Cardiac septum (tissue), 1 donor: Measurements from ENCODE around the gene PRPF8. TPM values are rescaled to one million over a fixed set of nuclear protein-coding genes. Genes with fewer than 3 reads are reported as not detected.

Experiments used
- DNase-seq: peaks from one replicate; pipeline ENCODE4 v3.0.0-alpha.2; 2020; ENCODE audit warnings: low spot score
- intact Hi-C: fragments of 100-400 bp; cut with DNase I; formaldehyde crosslinking; loops from one replicate; pipeline ENCODE4 v1.14.0; 2022
- total RNA-seq: library from RNA; stranded (reverse); fragmentation: NEBNext Ultra II Directional; extraction: Animal tissue kit (Norgen Biotek cat#: 25700); gene quantifications from one replicate; pipeline ENCODE4 v1.2.1, GENCODE V29; 2021
- donor health status: DM: no; HTN: no; CAD: no.

The PRPF8 gene
- total RNA-seq, 1 donor from 2014 or later: 162 TPM

DNA sequence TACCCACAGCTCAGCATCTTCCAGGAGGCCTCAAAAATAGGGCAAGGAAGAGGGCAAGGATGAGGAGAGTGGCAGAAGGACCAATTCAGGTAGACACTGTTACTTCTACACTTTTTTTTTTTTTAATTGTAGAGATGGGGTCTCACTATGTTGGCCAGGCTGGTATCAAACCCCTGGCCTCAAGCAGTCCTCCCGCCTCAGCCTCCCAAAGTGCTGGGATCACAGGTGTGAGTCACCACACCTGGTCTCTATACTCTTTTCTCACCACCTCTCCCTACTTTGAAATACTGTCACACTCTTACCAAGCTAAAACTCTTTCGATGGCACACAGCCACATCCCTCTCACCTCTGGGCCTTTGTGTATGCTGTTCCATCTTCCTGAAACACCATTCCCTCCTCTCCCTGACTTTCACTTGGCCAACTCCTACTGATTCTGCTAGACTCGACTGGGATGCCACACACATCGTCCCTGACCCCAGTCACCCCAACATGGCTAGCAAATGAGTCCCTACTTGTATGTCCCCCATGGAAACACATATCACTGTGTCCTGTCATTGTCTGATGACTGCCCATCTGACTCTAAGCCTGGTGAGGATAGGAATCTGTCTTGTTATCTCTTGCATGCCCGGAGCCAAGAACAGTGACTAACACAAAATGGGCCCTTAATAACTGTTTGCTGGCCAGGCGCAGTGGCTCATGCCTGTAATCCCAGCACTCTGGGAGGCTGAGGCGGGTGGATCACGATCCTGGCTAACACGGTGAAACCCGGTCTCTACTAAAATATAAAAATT, 48.8 kb downstream of the PRPF8 start:
- intact Hi-C loops: no loop called here

DNA sequence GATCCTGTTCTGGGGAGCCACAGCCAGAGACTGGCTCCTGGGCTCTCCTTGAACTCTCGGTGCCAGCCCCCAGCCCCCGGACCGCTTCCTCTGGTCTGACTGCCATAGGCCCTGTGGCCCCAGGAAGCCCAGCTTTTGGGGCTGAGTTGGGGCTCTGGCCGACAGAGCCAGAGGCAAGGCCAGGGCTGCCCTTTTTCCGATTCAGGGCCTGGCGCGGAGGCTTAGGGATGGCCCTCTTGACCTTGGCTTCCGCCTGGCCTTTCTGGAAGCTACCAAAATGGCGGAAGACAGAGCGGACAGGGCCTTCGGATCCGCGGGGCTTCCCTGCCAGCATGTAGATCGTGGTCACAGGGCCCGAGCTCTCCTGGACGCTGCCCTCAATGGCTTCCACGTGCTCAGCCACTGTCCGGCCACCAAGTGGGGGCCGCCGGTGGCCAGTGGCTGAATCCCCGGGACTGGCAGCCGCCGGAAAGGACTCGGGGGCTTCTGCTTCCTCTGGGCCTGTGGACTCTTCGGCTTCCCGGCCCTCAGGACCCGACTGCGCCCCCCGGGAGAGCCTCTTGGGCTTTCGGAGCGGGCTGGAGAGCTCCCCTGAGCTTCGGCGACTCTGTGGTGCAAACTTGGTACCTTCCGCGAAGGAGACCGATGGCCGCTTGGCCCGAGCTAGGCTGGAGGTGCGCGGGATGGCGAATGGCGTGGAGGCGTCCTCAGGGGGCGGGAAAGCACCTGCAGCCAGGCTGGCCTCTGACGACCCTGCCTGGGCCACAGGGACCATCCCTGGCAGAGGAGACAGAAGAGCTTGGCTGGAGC, 49.6 kb downstream of the PRPF8 start:
- no peak for DNase-seq
- intact Hi-C loops: no loop called here

More for the DNA sequence above, 48.8 kb downstream of the PRPF8 start:
- DNase-seq: no peak

DNA sequence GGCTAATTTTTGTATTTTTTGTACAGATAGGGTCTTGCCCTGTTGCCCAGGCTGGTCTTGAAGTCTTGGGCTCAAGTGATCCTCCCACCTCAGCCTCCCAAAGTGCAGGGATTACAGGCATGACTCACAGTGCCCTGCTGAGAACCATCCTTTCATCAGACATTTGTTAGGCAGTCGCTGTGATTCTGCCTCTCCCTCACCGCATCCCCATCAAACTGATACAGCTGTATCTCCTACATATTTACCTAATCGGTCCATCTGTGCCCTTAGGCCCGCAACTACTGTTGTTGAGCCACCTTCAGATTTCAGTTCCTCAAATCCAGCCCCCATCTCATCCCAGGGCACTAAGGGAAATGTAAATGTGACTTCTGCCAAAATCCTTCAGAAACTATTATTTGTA, 54.0 kb downstream of the PRPF8 start:
- intact Hi-C loops: loop anchor here (2.0 kb wide), 1 partner anchor 14 kb away; the partner anchor contains the start of gene SCARF1
- no peak for DNase-seq

DNA sequence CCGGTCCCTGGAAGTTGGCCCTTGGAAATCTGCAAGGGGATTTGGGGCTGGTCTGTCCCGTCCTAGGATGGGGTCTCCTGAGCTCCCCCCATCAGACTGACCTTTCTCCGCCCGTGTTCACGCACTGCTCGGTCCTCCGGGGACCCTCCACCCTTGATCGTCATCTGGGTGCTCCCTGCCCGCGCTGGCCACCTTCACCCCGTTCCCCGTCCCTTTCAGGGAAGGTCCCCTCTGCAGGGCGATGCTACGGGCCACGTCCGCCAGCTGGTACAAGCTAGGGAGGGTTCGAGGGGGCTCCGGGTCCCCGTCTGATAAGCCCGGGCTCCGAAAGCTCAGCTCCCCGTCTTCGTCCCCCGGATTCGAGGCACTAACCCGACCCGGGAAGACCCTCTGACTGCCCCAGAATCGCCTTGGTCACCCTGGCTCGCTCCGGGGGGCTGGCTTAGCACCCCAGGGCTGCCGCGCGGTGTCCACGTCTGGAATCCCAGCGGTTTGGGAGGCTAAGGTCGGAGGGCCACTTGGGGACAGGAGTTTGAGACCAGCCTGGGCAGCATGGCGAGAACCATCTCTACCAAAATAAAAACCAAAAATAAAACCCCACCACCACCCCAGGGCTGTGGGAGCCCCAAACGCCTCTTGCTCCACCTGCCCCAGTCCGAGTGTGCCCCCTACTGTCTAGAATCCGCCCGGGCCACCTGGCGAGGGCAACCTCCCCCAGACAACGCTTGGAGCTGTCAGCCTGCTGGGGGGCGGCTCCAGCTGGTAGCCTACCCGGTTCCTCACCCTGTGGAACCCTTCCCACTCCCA, 55.0 kb downstream of the PRPF8 start:
- DNase-seq: peak; percentile 94
- intact Hi-C loops: loop anchor here (1.0 to 2.0 kb wide), 2 partner anchors 15 to 55 kb away; partner anchors contain the start of gene SCARF1

DNA sequence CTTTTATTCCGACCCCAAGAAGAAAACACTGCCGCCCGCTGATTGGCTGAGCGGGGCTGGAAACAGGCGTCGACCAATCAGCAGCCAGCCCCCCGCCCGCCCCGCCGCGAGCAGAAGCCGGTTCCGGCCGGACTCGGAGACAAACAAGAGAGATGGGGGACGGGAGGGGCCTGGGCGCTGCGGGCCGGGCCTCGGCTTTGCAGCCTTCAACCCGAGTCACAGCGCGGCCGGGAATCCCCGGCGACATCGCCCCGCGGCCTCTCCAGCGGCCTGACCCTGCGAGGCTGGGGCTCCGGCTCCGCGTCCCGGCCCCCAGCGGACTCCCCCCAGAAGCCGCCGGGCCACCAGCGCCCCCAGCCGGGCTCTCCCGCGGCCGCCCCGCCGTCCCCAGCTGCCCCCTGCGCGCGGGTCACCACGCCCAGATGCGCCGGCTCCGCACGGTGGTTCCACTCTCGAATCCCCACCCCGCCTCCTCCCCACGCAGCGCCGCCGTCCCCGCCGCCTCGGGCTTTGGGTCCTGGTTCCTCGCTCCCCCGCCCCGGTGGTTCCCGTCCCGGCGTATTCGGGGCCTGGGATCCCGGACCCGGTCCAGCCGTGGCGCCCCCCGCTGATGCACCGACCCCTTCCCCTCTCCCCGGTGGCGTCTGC, 55.7 kb downstream of the PRPF8 start:
- intact Hi-C loops: loop anchor here (1.0 kb wide), 1 partner anchor 55 kb away; no protein-coding TSS in a partner anchor

DNA sequence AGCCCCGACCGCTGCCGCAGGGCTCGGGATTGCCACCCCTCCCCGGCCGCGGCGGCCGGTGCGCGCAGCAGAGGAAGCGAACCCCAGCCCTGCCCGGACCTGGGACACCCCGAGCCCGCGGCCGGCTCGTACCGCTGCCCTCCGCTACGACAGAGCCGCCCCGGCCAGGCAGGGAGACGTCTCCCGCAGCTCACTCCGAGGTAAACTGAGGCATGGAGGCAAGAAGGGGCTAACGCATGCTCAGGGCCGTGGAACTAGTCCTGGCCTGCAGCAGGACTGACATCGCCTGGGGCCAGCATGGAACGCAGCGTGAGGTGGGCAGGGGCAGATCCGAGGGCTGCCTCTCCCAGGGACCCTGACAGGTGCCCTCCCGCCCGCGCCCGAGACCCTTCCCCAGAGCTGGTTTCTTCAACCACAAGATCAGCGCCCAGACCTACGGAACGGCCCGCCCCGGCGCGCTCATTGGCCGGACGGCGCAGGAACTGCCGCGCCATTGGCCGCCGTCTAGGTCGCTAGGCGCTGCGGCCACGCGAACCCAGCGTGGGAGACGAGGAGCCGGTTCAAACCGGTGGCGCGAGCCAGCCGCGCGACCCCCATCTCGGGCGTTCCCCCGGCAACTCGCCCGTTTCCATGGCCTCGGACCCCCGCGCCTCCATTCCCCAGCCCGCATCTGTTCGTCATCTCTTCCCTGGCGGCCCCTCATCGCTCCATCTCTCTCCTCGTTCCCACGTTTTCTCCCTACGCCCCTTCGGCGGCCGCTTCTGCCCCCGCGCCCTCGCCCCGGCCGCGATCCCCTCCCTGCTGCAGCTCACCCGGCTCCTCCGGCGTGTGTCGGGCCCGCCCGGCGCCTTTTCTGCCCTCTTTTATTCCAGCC, 56.4 kb downstream of the PRPF8 start, which contains the start of gene SLC43A2:
SLC43A2 (minus strand) TSS at position 853 of the 874 bp plus-strand sequence. CDS start 960 bp downstream, outside the sequence.
- intact Hi-C loops: no loop called here
- DNase-seq: peak; percentile 94

More for the DNA sequence above, 55.7 kb downstream of the PRPF8 start:
- peak; percentile 97 for DNase-seq

DNA sequence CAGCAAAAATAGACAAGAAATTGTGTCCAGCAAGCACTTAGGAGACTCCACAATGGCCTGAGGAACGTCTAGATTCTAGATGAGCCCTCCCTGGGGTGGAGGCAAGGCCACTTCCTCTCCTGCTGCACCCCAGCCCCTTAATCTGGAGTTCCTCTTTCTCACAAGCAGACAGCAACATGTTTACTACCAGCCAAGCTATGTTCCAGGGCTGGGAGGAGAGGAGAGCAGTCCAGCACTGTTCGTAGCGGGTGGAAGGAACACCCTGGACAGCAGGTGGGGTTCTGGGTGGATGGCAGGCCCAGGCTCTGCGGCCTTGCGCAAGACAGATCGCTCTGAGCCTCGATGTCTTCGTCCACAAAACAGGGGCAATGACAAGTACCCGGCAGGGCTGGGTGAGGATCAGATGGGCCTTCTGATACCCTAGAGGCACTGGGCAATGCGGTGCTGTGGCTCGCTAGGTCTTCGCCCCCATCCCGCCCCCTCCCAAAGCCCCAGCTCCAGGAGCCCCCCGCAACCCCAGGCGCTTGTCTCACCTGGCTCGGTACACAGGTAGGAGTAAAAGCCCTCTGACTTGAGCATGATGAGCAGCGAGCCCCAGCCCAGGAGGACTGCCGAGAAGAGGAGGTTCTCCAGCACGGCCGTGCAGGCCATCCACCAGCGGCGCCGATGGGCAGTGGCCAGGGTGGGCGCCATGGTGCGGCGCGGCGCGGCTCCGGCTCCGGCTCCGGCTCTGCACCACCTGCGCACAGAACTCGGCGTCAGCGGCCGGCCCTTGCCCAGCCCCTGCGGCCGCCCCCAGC, 57.3 kb downstream of the PRPF8 start:
- intact Hi-C loops: no loop called here
- DNase-seq: no peak

DNA sequence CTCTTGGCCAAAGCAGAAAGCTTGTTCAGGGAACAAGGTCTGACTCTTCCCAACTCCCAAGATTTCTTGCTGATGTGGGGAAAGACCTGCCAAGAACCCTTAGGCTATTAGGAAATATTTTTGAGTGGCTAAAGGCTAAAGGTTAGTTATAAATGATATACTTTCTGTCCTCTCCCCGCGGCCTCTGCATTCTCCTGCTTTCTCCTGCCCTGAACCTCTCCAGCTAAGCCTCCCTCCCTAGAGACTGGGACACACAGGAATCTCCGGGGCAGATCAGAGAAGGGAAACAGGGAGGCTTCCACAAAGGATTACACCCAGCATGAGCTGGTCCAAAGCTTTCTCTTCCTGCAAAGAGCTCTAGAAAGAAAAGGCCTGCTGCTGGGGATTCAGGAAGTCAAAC, 58.3 kb downstream of the PRPF8 start:
- intact Hi-C loops: no loop called here
- no peak for DNase-seq

DNA sequence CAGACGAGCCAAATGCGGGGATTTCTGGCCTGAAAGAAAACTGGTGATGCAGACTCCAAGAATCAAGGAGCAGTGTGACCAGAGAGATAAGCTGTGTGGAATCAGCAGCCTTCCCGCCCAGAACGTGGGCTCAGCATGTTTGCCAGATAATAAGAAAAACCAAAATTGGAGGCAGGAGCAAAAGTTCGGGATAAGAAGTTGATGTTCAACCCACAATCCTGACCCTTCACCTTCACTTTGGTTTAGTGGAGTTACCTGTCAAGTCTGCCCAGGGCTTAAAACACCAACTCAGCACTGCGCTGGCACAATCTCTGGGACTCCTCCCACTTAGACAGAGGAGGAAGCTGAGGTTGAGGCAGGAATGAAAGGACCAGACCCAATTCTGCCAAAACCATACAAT, 59.1 kb downstream of the PRPF8 start:
- intact Hi-C loops: no loop called here
- DNase-seq: no peak

DNA sequence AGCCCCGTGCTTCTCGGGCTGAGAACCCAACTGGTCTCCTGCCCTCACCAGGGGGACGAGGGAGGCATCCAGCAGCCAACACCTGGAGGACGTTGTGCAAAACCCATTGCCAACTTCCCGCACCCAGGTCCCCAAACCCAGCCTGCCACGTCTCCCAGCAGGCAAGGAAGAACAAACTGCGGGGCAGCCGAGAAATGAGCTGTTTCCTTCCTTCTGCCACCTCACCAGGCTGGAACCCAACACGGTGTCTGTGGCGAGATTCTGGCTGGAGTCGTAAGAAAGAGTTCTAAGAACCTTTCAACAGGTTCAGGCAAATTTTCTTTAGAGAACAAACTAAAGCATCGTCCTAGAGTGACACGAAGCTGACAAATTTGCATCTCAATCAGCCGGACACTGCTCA, 59.6 kb downstream of the PRPF8 start:
- intact Hi-C loops: no loop called here
- DNase-seq: no peak

DNA sequence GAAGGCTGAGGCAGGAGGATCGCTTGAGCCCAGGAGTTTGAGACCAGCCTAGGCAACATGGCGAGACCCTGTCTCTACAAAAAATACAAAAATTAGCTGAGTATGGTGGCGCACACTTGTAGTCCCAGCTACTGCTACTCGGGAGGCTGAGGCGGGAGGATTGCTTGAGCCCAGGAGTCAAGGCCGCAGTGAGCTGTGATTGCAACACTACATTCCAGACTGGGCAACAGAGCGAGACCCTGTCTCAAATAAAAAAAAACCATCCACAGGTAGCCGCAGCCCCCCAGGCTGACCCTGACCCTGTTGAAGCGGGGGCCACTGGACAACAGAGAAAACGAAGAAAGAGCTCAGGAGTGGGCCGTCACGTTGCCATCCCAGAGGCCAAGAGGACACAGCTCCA, 60.0 kb downstream of the PRPF8 start:
- no peak for DNase-seq
- intact Hi-C loops: no loop called here

DNA sequence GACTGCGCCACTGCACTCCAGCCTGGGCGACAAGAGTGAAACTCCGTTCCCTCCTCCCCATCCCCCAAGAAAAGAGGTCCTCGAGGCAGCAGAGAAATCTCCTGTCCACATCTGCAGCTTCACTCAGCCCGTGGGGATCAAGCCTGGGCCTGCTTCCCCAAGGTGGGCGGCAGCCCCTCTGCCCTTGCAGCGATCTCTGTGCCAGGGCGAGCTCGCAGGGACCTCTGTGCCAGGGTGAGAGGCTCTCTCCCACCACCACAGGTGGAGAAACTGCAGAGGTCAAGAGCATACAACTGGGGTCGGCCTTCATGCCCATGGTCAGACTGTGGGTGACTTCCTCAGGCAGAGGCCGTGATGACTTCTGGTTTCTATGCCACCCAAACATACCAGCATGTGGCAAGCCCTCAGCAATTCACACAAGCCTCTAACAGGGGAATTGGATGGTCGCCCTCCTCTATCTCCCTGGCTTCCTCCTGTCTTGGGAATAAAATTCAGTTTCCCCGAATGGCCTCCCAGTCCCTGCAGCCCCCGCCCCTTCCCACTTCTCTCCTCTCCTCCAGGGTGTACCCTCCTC, 61.5 kb downstream of the PRPF8 start:
- DNase-seq: no peak

DNA sequence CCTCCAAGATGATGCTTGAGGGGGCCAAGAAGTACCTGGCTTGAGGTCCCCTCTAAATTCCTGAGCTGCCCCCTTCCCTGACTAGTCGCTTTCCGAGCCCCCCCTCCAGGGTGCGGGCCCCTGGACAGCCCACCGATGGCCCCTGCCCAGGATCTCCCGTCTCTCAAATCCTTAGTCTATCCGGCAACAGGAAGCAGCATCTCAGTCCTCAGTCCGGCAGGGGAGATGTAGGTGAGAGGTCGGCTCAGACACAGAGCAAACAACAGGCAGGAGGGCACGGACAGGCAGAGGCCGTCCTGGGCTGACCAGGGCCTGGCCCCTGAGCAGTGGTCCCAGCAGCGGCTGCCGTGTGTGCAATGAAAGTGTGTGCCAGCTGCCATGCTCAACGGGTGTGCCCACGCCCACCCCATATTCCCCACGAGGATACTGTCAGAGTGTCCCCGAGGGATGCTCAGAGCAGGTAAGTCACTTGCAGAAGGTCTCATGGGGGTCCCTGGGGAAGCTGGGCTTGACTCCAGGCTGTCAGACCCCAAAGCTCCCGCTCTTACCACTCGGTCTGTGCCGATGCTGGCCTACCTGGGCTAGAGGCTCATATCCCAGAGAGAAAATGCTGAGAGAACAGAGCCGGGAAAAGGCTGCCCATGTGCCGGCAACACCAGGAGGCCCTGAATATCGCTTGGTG, 63.3 kb downstream of the PRPF8 start:
- no peak for DNase-seq
- intact Hi-C loops: no loop called here

More for the DNA sequence above, 61.5 kb downstream of the PRPF8 start:
- intact Hi-C loops: no loop called here

DNA sequence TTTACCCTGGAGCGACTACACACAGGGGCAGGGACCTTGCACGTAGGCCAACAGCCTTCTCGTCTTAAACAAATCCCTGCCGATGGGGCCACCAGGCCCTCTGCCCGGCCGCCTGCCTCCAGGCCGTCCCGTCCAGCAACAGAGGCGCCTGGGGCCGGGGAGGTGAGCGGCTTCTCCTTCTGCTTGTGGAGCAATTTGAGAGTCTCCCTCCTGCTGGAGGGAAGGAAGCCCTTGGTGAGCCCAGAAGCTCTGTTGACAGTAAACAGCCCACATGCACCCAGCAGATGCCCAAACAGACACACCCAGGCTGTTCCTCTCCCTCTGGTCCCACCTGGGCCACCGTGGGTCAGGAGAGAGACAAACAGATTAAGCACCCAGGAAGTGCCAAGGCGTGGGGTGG, 64.2 kb downstream of the PRPF8 start:
- intact Hi-C loops: no loop called here
- DNase-seq: no peak

DNA sequence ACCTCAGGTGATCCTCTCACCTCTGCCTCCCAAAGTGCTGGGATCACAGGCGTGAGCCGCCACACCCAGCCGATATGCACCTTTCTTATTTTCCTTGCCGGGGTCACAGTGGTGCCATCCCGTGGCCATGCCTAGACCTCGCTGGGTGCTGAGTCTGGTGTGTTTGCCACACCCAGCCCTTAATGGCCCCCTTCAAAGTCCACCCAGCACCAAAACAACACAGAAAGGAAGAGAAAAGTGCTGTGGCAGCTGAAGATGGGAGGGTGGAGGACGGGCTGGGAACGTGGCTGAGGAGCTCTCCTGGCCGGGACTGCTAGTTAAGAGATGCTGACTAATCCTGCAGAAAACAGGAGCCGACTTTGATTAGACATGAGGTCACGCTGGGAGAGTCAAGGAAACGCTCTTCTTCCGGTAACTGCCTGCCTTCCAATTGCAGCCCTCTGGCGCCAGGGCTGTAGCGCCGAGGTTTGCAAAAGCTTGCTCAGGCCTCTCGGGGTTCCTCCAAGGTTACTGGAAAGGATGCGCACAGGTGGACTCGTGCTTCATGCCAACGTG, 67.0 kb downstream of the PRPF8 start:
- intact Hi-C loops: no loop called here
- DNase-seq: no peak

DNA sequence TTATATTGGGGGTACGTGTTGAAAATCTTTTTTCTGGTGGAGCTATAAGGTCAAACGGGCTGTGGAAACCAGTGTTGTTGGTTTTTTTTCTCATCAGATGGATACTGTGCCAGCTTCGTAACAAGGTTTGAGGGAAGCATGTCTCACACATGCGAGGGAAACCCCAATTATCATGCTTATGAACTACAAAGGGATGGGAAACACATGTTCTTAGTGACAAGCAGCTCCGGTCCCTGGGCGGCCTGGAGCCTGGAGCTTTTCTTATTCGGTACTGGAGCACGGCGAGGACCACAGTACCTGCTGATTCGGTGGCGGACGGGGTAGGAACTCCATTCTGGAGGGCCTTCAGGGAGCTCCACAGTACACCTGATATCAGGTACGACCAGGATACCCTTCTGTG, 68.6 kb downstream of the PRPF8 start:
- DNase-seq: no peak
- intact Hi-C loops: no loop called here
